ENCODE results near the gene ASPSCR1. TPM values are rescaled to one million over a fixed set of nuclear protein-coding genes. Genes with fewer than 3 reads are reported as not detected.
A peak's percentile ranks its signal among the peaks of the same experiment; 100 is the strongest.

The ASPSCR1 gene
- total and polyA plus RNA-seq, 9 of the 15 experiments (the other 6 are each of a cell fraction or from before 2014, with no cell fraction given) = 0.90 to 36.9 (median 11.6) TPM

GRCh38 chr17:82030470-82031302, 53.3 kb downstream of the ASPSCR1 start (continued):
- TF ChIP-seq HDAC1 (IDR thresholded peaks at IDR 0.05) (peak in 1 of 2 experiments; percentile 77; a peak in 2 of 4 replicates), XRCC3 (IDR thresholded peaks at IDR 0.05) (no peak), NCOA6 (IDR thresholded peaks at IDR 0.05) (no peak; the same call in 1 of the 2 replicates), TCF7 (IDR thresholded peaks at IDR 0.05; ENCODE audit: borderline replicate concordance) (0 out of 2 replicates have a peak, but pooled peaks have one; percentile 41), ZBTB40 (IDR thresholded peaks at IDR 0.05) (0 out of 2 replicates have a peak, but pooled peaks have one; percentile 42), ZBTB40 (CRISPR knock-in tag; IDR thresholded peaks at IDR 0.05) (no peak), SMAD4 (CRISPR knock-in tag; conservative IDR thresholded peaks at IDR 0.05) (peak; percentile 72; the same call in 1 of the 2 replicates), ETV6 (IDR thresholded peaks at IDR 0.05; ENCODE audit: borderline replicate concordance in 1 of 2, low read depth in 2 of 2, low read length in 1 of 2) (no peak), ETV6 (CRISPR knock-in tag; IDR thresholded peaks at IDR 0.05; ENCODE audit: borderline replicate concordance) (0 out of 2 replicates have a peak, but pooled peaks have one; percentile 23), ZMIZ1 (IDR thresholded peaks at IDR 0.05; ENCODE audit: low read depth in 2 of 2, low read length in 2 of 2) (peak in 1 of 2 experiments; percentile 24; a peak in 1 of 4 replicates), TFAM (CRISPR knock-in tag; conservative IDR thresholded peaks at IDR 0.05) (no peak)
- TF ChIP-seq, protein P1, sequence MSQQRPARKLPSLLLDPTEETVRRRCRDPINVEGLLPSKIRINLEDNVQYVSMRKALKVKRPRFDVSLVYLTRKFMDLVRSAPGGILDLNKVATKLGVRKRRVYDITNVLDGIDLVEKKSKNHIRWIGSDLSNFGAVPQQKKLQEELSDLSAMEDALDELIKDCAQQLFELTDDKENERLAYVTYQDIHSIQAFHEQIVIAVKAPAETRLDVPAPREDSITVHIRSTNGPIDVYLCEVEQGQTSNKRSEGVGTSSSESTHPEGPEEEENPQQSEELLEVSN (IDR thresholded peaks at IDR 0.05; ENCODE audit: borderline replicate concordance in 1 of 2, extremely low read depth in 1 of 2, insufficient read depth in 1 of 2, insufficient read length in 1 of 2, low read depth in 1 of 2, low read length in 1 of 2, poor library complexity in 1 of 2, severe bottlenecking in 1 of 2) = peak; percentile 62 to 69

All from K562 (cell line).